HG03135 (cell line): ENCODE data around the gene NLK.
"Not testable (repeated sequence)": the region's sequence is repeated elsewhere in the genome, so short reads cannot be mapped to it uniquely, and the experiment has no call there.

Experiments used
- ATAC-seq: cut with Tn5 transposase; IDR thresholded peaks from one replicate; pipeline ENCODE4 v1.9.1; 2021; ENCODE audit warnings: mild to moderate bottlenecking, moderate library complexity; ENCODE audit not compliant: unreplicated experiment

Gene NLK

DNA sequence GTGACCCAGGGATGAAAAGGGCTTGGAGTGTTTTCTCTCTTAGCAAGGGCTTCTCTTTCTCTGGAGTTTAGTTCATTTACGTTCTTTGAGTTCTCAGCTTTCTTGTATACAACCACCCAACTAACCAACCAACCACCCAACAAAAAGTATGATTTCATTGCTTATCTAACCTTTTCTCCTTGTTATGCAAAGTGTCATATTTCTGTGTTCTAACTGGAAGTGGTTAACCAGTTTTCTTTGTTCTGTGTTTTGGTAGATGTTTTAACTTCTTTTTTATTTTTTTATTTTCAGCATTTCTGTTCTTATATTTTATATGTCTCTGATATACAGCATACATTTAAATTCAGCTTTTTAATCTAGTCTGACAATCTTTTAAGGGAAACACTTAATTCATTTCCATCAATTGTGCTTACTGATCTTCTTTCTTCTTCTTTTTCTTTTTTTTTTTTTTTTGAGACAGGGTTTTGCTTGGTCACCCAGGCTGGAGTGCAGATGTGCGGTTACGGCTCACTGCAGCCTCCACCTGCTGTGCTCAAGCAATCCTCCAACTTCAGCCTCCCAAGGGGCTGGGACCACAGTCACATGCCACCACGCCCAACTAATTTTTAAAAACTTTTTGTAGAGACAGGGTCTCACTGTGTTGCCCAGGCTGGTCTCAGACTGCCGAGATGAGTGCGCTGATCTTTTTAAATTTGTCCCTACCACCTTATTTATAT lies 29.6 kb downstream of the NLK start:
- ATAC-seq: no peak

DNA sequence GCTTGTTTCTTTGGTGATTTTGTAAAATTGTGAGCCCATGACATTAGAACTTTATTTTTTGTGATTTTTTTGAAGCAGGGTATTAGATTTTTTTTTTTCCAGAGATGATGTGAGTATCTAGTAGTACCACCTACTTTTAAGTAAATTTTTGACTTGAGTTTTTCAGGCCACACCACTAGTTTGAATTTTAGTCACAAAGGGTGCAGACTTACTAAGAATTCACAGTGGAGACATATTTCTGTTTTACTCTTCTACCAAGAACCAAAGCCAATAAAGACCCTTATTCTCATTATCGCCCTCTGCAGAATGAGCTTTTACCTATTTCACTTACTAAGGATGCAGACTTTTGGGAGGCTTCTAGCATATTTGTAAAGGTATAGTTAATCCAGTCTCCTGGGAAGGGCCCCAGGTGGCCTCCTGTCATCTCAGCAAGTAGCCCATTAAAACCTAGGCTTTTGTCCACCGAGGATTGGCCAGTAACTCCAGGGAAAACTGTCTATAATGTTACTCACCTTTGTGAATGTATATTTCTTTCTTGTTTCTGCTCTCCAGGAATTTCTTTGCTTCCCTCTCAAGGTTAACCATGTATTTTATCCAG lies 30.6 kb downstream of the NLK start:
- ATAC-seq: no peak

GRCh38 chr17:28074010-28074409 lies 31.5 kb downstream of the NLK start:
- no peak for ATAC-seq

DNA sequence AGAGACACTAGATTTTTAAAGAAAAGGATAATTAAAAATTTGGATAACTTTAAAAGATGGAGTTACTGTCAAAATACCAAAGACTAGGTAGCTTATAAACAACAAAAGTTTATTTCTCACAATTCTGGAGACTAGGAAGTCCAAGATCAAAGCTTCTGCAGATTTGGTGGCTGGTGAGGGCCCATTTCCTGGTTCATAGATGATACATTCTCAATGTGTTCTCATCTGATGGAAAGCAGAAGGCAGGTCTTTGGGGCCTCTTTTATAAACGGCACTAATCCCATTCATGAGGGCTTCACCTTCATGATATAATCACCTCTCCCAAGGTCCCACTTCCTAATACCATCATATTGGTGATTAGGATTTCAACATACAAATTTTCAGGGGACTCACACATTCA lies 33.7 kb downstream of the NLK start:
- ATAC-seq: no peak

DNA sequence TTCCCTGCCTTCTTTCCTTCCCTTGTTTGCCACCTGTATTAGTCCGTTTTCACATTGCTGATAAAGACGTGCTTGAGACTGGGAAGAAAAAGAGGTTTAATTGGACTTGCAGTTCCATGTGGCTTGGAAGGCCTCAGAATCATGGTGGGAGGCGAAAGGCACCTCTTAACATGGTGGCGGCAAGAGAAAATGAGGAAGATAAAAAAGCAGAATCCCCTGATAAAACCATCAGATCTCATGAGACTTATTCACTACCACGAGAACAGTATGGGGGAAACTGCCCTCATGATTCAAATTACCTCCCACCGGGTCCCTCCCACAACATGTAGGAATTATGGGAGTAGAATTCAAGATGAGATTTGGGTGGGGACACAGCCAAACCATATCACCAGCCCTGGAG lies 34.7 kb downstream of the NLK start:
- not testable (repeated sequence) for ATAC-seq

- ATAC-seq: no peak
Measured at GRCh38 chr17:28078341-28079229, 36.1 kb downstream of the NLK start.

GRCh38 chr17:28081467-28081866 lies 39.0 kb downstream of the NLK start:
- no peak for ATAC-seq

GRCh38 chr17:28085766-28086165 lies 43.3 kb downstream of the NLK start:
- no peak for ATAC-seq

GRCh38 chr17:28086519-28086918 lies 44.0 kb downstream of the NLK start:
- ATAC-seq: no peak

GRCh38 chr17:28087743-28088142 lies 45.3 kb downstream of the NLK start:
- ATAC-seq: no peak

- no peak for ATAC-seq
Measured at GRCh38 chr17:28090551-28090950, 48.1 kb downstream of the NLK start.

DNA sequence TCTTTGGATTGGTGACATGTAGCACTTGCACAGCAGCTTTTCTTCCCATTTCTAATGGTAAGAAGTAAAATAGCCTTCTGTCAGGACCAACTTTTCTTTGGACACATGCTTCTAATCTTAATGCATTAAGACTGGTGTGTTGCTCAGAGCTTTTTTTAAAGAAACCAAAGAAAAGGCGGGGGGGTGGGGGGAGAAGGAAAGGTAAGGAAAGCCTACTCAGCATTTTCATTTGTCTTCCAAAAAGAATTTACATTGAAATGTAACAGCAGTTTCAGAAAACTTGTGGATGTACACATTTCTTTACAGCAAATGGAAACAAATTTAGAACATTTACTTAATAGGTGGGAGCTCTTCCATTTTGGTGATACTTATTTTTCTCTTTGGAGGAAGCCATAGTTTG lies 49.6 kb downstream of the NLK start:
- no peak for ATAC-seq

- ATAC-seq: no peak
Measured at GRCh38 chr17:28093999-28094716, 51.7 kb downstream of the NLK start.

DNA sequence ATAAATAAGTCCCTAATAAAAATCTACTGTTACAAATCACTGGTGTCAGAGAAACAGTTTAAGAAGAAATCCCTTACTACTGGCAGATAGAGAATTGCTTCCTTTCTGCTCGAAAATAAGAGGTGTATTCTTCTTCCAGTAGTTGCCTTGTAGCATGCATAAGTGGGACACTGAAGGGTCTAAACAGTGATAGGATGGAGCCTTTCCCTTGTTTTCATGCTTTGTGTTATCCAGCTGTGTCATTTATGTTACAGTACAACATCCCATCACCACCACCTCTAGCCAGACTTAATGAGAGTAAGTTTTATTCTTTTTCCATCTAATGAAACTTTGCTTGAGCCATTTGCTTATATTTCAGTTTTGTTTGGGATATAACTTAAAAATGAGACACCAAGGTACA lies 54.3 kb downstream of the NLK start:
- no peak for ATAC-seq

- no peak for ATAC-seq
Measured at GRCh38 chr17:28097254-28097653, 54.8 kb downstream of the NLK start.

DNA sequence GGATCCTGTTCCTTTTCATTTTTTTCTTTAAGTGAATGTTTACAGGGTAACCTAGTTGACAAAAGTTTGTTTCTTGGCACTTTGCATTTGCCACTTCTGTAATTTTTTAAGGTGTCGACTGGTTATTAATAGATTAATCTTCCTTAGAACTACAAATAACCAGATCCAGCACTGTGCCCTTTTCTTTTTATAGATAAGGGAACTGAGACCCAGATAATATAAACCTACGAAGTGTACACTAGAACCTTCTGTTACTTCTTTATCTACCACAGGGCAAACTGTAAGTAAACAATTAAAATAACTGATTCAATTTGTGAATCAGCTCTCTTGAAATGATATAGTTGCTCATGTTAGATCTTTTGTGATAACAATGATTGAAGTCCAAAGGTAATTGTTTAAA lies 55.4 kb downstream of the NLK start:
- ATAC-seq: no peak

GRCh38 chr17:28098591-28098990 lies 56.1 kb downstream of the NLK start:
- not testable (repeated sequence) for ATAC-seq

GRCh38 chr17:28100251-28100650 lies 57.8 kb downstream of the NLK start:
- ATAC-seq: no peak

- no peak for ATAC-seq
Measured at GRCh38 chr17:28100936-28101335, 58.5 kb downstream of the NLK start.

- ATAC-seq: no peak
Measured at GRCh38 chr17:28101919-28102318, 59.4 kb downstream of the NLK start.

DNA sequence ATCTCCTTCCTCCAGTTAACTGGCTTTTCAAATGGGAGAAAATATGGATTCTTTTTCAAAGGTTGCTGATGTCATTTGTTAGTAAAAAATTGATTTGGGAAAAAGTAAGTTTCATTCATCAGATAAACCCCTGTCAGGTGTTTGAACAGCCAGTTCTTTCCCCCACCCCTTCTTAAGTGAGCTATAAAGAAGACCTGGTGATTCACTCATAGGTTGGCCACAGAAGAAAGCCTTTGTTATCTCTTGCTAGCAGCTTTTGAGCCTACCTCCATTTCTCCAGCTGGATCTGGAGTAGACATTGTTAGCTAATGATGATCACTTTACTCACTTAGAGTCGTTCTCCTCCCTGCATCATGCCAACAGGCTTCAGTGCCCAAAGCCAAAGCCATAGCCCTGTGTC lies 63.0 kb downstream of the NLK start:
- no peak for ATAC-seq
